Right atrium auricular region (tissue), 2 donors: ENCODE measurements around the gene ANAPC2. TPM values are rescaled to one million over a fixed set of nuclear protein-coding genes. Genes with fewer than 3 reads are reported as not detected.

Experiments used
- DNase-seq: peaks from one replicate; pipeline ENCODE4 v3.0.0-alpha.2; 2019; ENCODE audit warnings: low spot score
- H3K27ac ChIP-seq, 2 donors: fragments of 200-600 bp; sonication (generic); 1 replicate in 1 of 2; 2 replicates in 1 of 2; pipeline ENCODE4 v1.5.1; 2016 to 2019
- H3K27me3 ChIP-seq, 2 donors: fragments of 200-600 bp; sonication (generic); one replicate each; pipeline versions ENCODE4 v1.5.1 to v1.6.0; 2017 to 2019
- H3K36me3 ChIP-seq: fragments of 200-600 bp; sonication (generic); one replicate; pipeline ENCODE4 v1.5.1; 2016
- H3K4me1 ChIP-seq, 2 donors: fragments of 200-600 bp; sonication (generic); one replicate each; pipeline versions ENCODE4 v1.5.1 to v1.6.0; 2017 to 2019
- H3K4me3 ChIP-seq, 2 donors: fragments of 200-600 bp; sonication (generic); 1 replicate in 1 of 2; 2 replicates in 1 of 2; pipeline ENCODE4 v1.5.1; 2017 to 2019; ENCODE audit warnings: mild to moderate bottlenecking in 1 of 2, moderate library complexity in 1 of 2
- H3K9me3 ChIP-seq, 2 donors: fragments of 200-600 bp; sonication (generic); one replicate each; pipeline ENCODE4 v1.5.1; 2019
- total RNA-seq, 2 donors: library from RNA; depleted of rRNA; stranded (reverse); fragments of >200 nt; gene quantifications; one replicate each; pipeline ENCODE4 v1.1.0, GENCODE V29; 2016
- TF ChIP-seq, protein P1 (sequence below), 2 donors: fragments of 200-600 bp; sonication (generic); IDR thresholded peaks; one replicate each; pipeline ENCODE4 v1.5.1; 2019; ENCODE audit warnings: antibody characterized with exemption in 2 of 2

ANAPC2 gene, protein sequence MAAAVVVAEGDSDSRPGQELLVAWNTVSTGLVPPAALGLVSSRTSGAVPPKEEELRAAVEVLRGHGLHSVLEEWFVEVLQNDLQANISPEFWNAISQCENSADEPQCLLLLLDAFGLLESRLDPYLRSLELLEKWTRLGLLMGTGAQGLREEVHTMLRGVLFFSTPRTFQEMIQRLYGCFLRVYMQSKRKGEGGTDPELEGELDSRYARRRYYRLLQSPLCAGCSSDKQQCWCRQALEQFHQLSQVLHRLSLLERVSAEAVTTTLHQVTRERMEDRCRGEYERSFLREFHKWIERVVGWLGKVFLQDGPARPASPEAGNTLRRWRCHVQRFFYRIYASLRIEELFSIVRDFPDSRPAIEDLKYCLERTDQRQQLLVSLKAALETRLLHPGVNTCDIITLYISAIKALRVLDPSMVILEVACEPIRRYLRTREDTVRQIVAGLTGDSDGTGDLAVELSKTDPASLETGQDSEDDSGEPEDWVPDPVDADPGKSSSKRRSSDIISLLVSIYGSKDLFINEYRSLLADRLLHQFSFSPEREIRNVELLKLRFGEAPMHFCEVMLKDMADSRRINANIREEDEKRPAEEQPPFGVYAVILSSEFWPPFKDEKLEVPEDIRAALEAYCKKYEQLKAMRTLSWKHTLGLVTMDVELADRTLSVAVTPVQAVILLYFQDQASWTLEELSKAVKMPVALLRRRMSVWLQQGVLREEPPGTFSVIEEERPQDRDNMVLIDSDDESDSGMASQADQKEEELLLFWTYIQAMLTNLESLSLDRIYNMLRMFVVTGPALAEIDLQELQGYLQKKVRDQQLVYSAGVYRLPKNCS
- total RNA-seq = 10 to 100 TPM; 10.8 to 12.1 TPM

DNA sequence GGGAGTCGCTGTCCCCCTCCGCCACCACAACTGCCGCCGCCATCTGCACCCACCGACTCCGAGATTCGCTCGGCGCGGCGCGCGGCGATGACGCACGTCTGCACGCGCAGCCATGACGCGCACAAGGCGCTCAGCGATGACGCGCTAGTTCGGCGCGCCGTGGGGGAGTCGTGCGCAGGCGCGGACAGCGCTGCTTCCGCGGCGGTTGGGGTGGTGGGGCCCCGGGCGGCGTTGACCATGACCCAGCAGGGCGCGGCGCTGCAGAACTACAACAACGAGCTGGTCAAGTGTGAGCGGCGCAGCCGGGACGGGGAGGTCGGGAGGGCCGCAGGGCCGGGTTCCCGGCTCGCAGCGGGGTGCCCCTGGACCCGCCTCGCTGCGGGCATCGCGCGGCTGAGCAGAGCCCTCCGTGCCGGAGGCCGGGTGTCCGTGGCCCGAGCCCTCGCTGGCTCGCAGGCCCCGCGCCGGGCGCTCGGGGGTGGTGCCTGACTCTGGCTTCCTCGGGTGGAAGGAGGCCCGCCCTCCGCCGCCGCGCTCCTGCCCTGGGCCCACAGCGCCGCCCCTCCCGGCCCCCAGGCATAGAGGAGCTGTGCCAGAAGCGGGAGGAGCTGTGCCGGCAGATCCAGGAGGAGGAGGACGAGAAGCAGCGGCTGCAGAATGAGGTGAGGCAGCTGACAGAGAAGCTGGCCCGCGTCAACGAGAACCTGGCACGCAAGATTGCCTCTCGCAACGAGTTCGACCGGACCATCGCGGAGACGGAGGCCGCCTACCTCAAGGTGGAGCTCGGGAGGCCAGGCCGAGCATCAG is at the start of gene ANAPC2, which contains the start of gene SSNA1:
TSS of gene ANAPC2 (minus strand) at position 71 of the 807 bp plus-strand sequence. CDS start at position 43, 28 bp downstream.
TSS of gene SSNA1 (plus strand) at position 187 of the 807 bp plus-strand sequence. CDS start at position 238, 51 bp downstream.
- DNase-seq = peak; percentile 94
- H3K27ac ChIP-seq = peak within 1 kb of the TSS; percentile 92 to 97
- H3K4me1 ChIP-seq = peaks cover 0 to 44% of the 10 kb centered on the region in 2 donors
- H3K36me3 ChIP-seq = peaks cover 34% of the 10 kb centered on the region
- no peaks in the 10 kb centered on the region for H3K9me3 ChIP-seq
- H3K27me3 ChIP-seq = no peaks in the 10 kb centered on the region
- H3K4me3 ChIP-seq = peak within 1 kb of the TSS; percentile 84 to 98
- TF ChIP-seq, protein P1, sequence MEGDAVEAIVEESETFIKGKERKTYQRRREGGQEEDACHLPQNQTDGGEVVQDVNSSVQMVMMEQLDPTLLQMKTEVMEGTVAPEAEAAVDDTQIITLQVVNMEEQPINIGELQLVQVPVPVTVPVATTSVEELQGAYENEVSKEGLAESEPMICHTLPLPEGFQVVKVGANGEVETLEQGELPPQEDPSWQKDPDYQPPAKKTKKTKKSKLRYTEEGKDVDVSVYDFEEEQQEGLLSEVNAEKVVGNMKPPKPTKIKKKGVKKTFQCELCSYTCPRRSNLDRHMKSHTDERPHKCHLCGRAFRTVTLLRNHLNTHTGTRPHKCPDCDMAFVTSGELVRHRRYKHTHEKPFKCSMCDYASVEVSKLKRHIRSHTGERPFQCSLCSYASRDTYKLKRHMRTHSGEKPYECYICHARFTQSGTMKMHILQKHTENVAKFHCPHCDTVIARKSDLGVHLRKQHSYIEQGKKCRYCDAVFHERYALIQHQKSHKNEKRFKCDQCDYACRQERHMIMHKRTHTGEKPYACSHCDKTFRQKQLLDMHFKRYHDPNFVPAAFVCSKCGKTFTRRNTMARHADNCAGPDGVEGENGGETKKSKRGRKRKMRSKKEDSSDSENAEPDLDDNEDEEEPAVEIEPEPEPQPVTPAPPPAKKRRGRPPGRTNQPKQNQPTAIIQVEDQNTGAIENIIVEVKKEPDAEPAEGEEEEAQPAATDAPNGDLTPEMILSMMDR (IDR thresholded peaks at IDR 0.05) = peak in 1 of 2 donors; percentile 54

DNA sequence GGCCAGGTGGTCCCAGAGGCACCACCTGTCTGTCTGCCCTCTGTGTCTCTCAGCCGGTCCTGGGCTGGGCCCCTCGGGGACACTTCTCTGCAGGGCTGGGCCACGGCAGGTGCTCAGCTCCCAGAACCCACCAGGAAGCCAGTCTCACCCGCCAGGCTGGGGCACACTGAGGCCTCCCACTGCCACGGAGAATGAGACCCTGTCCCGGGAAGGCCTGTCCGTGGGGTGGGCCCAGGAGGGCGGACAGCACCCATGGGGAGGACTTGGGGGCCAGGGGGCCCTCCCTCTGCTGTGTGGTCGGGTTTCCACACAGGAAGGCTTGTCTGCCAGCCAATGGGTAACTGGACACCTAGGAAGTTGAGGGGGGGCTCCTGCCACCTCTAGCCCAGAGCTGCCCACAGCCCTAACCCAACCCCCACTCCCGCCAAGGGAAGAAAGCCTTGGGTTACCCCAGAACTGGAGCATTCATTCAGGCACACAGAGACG is 48.6 kb upstream of the ANAPC2 start:
- H3K27ac ChIP-seq = peak overlapping the region; percentile 12 to 43
- DNase-seq = no peak
- no peaks in the 10 kb centered on the region for H3K27me3 ChIP-seq
- no peaks in the 10 kb centered on the region for H3K9me3 ChIP-seq
- peaks cover 4% of the 10 kb centered on the region for H3K36me3 ChIP-seq
- TF ChIP-seq, protein P1 (IDR thresholded peaks at IDR 0.05) = no peak
- H3K4me3 ChIP-seq = peak overlapping the region; percentile 0 to 32
- H3K4me1 ChIP-seq = peaks cover 0 to 50% of the 10 kb centered on the region in 2 donors

DNA sequence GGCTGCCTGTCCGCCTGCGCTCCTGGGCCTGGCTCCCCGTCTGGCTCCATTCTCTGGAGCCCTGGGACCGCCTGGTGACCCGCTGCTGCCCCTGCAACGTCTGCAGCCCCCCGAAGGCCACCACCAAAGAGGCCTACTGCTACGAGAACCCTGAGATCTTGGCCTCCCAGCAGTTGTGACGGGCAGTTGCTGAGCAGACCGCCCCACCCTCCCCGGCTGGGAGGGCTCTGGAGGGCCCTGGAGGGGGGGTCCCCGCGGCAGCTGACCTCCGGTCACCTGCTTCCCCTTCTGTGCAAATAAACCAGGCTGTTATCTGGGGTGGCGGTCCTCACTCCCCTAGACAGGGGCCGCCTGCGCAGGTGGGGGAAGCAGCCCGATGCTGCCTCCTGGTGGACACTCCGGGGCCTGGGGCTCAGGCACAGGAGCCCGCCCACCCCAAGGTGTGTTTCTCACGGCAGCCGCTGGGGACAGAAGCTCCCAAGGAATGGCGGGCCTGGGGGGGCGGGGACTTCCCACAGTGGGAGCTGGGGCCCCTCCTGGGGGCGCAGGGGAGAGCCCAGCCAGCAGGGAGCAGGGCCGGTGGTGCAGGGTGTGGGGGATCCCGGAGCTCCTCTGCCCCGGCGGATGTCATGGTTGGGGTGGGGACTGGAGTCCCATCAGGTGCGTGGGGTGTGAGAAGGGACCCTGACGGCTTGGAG is 48.0 kb upstream of the ANAPC2 start:
- TF ChIP-seq, protein P1 (IDR thresholded peaks at IDR 0.05) = peak; percentile 100
- H3K27ac ChIP-seq = peak overlapping the region; percentile 12 to 43

DNA sequence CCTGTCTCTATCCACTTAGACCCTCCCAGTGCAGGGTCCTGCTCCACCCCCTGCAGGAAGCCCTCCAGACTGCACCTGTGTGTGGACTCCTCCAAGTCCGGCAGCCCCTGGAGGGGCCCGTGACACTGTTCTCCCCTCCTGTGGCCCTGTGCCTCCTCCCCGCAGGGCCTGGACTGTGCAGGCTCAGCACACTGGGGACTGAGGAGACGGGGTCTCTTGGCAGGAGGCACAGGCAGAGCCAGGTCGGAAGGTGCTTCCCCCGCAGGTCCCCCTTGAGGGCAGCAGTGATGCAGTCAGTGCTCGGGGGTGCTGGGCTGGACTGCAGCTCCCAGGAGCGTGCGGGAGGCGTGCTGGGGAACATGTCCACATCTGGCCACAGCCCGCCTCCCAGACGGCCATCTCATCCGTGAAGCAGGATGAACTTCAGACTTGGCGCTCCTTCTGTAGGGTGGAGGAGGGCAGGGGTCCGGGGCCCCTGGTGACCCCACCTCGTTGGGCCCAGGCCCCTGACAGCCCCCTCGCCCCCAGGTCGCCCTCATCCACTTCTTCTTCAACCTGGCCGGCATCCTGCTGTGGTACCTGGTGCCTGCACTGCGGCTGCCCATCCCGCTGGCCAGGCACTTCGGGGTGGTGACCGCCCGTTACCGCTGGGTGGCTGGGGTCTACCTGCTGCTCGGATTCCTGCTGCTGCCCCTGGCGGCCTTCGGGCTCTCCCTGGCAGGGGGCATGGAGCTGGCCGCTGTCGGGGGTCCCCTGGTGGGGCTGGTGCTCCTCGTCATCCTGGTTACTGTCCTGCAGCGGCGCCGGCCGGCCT is 47.3 kb upstream of the ANAPC2 start:
- Histone ChIP-seq H3K36me3 (no peaks in the 10 kb centered on the region), H3K4me1 (peaks cover 0 to 47% of the 10 kb centered on the region in 2 donors), H3K27me3 (peaks cover 0 to under 1% of the 10 kb centered on the region in 2 donors), H3K4me3 (peak overlapping the region in 1 of 2 donors; percentile 32), H3K27ac (peak overlapping the region; percentile 12 to 23), H3K9me3 (no peaks in the 10 kb centered on the region)
- no peak for DNase-seq
- TF ChIP-seq, protein P1 (IDR thresholded peaks at IDR 0.05) = no peak

More for the DNA sequence above, 48.0 kb upstream of the ANAPC2 start:
- Histone ChIP-seq H3K9me3 (no peaks in the 10 kb centered on the region), H3K36me3 (no peaks in the 10 kb centered on the region), H3K4me1 (peaks cover 0 to 47% of the 10 kb centered on the region in 2 donors), H3K27me3 (no peaks in the 10 kb centered on the region), H3K4me3 (peak overlapping the region; percentile 0 to 32)
- peak; percentile 86 for DNase-seq
